Endothelial cell of umbilical vein (primary cell): ENCODE results near the gene ATP13A2. TPM values are rescaled to one million over a fixed set of nuclear protein-coding genes. Genes with fewer than 3 reads are reported as not detected.

Experiments
- BruUV-seq: library from RNA; stranded (reverse); fragments of 400-500 nt; replicated peaks from 2 replicates; lab custom pipeline; 2021; lab: Mats Ljungman, UMichigan
- CTCF ChIA-PET: fragments of 300-600, 350-600 bp; sonication (Branson Sonifier 250); formaldehyde crosslinking; loops from one replicate; lab custom pipeline; 2021; ENCODE audit warnings: antibody characterized with exemption, inconsistent platforms; lab: Charles Lee
- POLR2A ChIA-PET: fragments of 300-600, 350-600 bp; sonication (Branson Sonifier 250); formaldehyde crosslinking; loops from one replicate; lab custom pipeline; 2021; ENCODE audit warnings: antibody characterized with exemption, inconsistent platforms; lab: Charles Lee
- DNase-seq: peaks from one replicate; pipeline ENCODE4 v3.0.0-alpha.2; 2011; ENCODE audit warnings: low read depth, low spot score
- FAIRE-seq: peaks from 2 replicates; lab custom pipeline; 2011; peaks lifted over from hg19 to GRCh38; lab: Jason Lieb, UNC
- H2AFZ ChIP-seq: 2 replicates; pipeline ENCODE4 v1.6.0; 2012; ENCODE audit warnings: low read depth, low read length, control low read depth, inconsistent platforms
- H3K27ac ChIP-seq: 2 replicates; pipeline ENCODE4 v1.5.1; 2011; ENCODE audit warnings: low read depth, mild to moderate bottlenecking, control low read depth, low read length, moderate library complexity; ENCODE audit not compliant: insufficient read depth
- H3K27me3 ChIP-seq, 2 experiments: 2 replicates each; pipeline versions ENCODE4 v1.6.0 to v1.6.1; 2011; ENCODE audit warnings: low read length in 2 of 2, mixed read lengths in 1 of 2; ENCODE audit not compliant: control insufficient read depth in 2 of 2, insufficient read depth in 2 of 2
- H3K36me3 ChIP-seq, 2 experiments: 2 replicates in 1 of 2; 3 replicates in 1 of 2; pipeline ENCODE4 v1.5.1; 2011; ENCODE audit warnings: low read length in 2 of 2, mild to moderate bottlenecking in 1 of 2, moderate library complexity in 1 of 2; ENCODE audit not compliant: control insufficient read depth in 2 of 2, insufficient read depth in 2 of 2; ENCODE audit errors: extremely low read depth in 1 of 2
- H3K4me1 ChIP-seq: 3 replicates; pipeline ENCODE4 v1.5.1; 2011; ENCODE audit warnings: mild to moderate bottlenecking, low read length; ENCODE audit not compliant: control insufficient read depth, insufficient read depth; ENCODE audit errors: extremely low read depth
- H3K4me2 ChIP-seq: 2 replicates; pipeline ENCODE4 v1.6.1; 2011; ENCODE audit warnings: low read length, control low read depth, mixed read lengths; ENCODE audit not compliant: insufficient read depth
- H3K4me3 ChIP-seq, 3 experiments: fragments of 200-600 bp in 1 of 3; sonication (generic), shearing (Covaris generic) in 1 of 3; replicated peaks in 1 of 3; 2 replicates each; pipeline ENCODE4 v1.5.1; 2011 to 2016; ENCODE audit warnings: control low read depth in 3 of 3, low read length in 3 of 3, mild to moderate bottlenecking in 2 of 3, inconsistent platforms in 1 of 3, low read depth in 1 of 3, moderate library complexity in 1 of 3; ENCODE audit not compliant: insufficient read depth in 1 of 3
- H3K79me2 ChIP-seq: 2 replicates; pipeline ENCODE4 v1.6.0; 2012; ENCODE audit warnings: low read length, inconsistent platforms; ENCODE audit not compliant: control insufficient read depth, insufficient read depth
- H3K9ac ChIP-seq: replicated peaks from 2 replicates; pipeline ENCODE3; 2011; ENCODE audit warnings: low read length, control low read depth; ENCODE audit not compliant: insufficient read depth; ENCODE audit errors: extremely low read depth
- H3K9me1 ChIP-seq: replicated peaks from 3 replicates; pipeline ENCODE4 v1.6.0; 2011; ENCODE audit warnings: mild to moderate bottlenecking, low read length; ENCODE audit not compliant: control insufficient read depth, insufficient read depth; ENCODE audit errors: extremely low read depth
- H3K9me3 ChIP-seq: replicated peaks from 2 replicates; pipeline ENCODE4 v1.5.1; 2012; ENCODE audit warnings: low read length, inconsistent platforms; ENCODE audit not compliant: control insufficient read depth, insufficient read depth
- H4K20me1 ChIP-seq: replicated peaks from 2 replicates; pipeline ENCODE3; 2011; ENCODE audit warnings: mild to moderate bottlenecking, low read length; ENCODE audit not compliant: control insufficient read depth, insufficient read depth; ENCODE audit errors: extremely low read depth
- CTCF ChIP-seq, 2 donors: IDR thresholded peaks; 1 replicate in 1 of 2; 2 replicates in 1 of 2; pipeline ENCODE4 v1.5.1; 2011; ENCODE audit warnings: low read length in 2 of 2, mild to moderate bottlenecking in 2 of 2, moderate library complexity in 2 of 2, control low read depth in 1 of 2, inconsistent platforms in 1 of 2, low read depth in 1 of 2; ENCODE audit not compliant: insufficient read depth in 1 of 2; ENCODE audit errors: extremely low read depth in 1 of 2
- EZH2 ChIP-seq: IDR thresholded peaks from 2 replicates; pipeline ENCODE4 v1.6.1; 2012; ENCODE audit warnings: borderline replicate concordance, low read depth, mild to moderate bottlenecking, moderate library complexity, low read length, inconsistent platforms; ENCODE audit not compliant: severe bottlenecking
- FOS ChIP-seq: IDR thresholded peaks from 2 replicates; pipeline ENCODE4 v1.6.1; 2011; ENCODE audit warnings: mild to moderate bottlenecking, low read length, moderate library complexity, borderline replicate concordance; ENCODE audit not compliant: insufficient read depth
- GATA2 ChIP-seq: IDR thresholded peaks from 2 replicates; pipeline ENCODE4 v1.7.0; 2011; ENCODE audit warnings: low read depth, mild to moderate bottlenecking, moderate library complexity, mixed read lengths, low read length; ENCODE audit not compliant: insufficient read length, insufficient read depth
- JUN ChIP-seq: IDR thresholded peaks from 2 replicates; pipeline ENCODE4 v1.6.1; 2011; ENCODE audit warnings: borderline replicate concordance, low read depth; ENCODE audit not compliant: insufficient read length, insufficient read depth
- MAX ChIP-seq: IDR thresholded peaks from 2 replicates; pipeline ENCODE4 v1.6.1; 2011; ENCODE audit not compliant: insufficient read depth, insufficient read length
- MYC ChIP-seq: IDR thresholded peaks from one replicate; pipeline ENCODE4 v1.6.1; 2011; ENCODE audit warnings: mild to moderate bottlenecking, low read depth, low read length
- POLR2A ChIP-seq: IDR thresholded peaks from 2 replicates; pipeline ENCODE4 v1.6.1; 2012; ENCODE audit warnings: low read depth, mild to moderate bottlenecking, control low read depth, low read length
- POLR2AphosphoS5 ChIP-seq: IDR thresholded peaks from 2 replicates; pipeline ENCODE4 v1.6.1; 2012; ENCODE audit warnings: low read depth, mild to moderate bottlenecking, control low read depth, low read length, moderate library complexity; ENCODE audit not compliant: insufficient read depth
- dilution Hi-C: fragments of 300-500 bp; cut with MboI; formaldehyde crosslinking; loops from one replicate; pipeline ENCODE4 v1.15.0; 2019; ENCODE audit warnings: low sequenced_read_pairs; ENCODE audit not compliant: extremely low pct_ligation_motif_present
- intact Hi-C: fragments of 100-400 bp; cut with micrococcal nuclease; formaldehyde crosslinking; loops from one replicate; pipeline ENCODE4 v1.10.0; 2022
- polyA plus RNA-seq, 4 experiments: library from polyadenylated mRNA; depleted of rRNA in 3 of 4; stranded (reverse) in 3 of 4; unstranded in 1 of 4; fragments of >200 nt; gene quantifications; 2 replicates each; pipeline versions ENCODE4 v1.2.1 to v1.2.3, GENCODE V29; 2011 to 2012; ENCODE audit warnings: missing spikeins in 1 of 4
- total RNA-seq: library from RNA; stranded (reverse); gene quantifications from 2 replicates; pipeline ENCODE4 v1.2.3, GENCODE V29; 2021

Gene ATP13A2
- total and polyA plus RNA-seq, 2 donors (not counting 3 experiments of a cell fraction or from before 2014, with no cell fraction given) = 44.9 to 60.6 TPM

GRCh38 chr1:17027403-17027802 is 15.7 kb upstream of the ATP13A2 start:
- dilution Hi-C loops (no loop called here), intact Hi-C loops (no loop called here)
- Histone ChIP-seq H3K9me3 (no peaks in the 10 kb centered on the region), H3K4me1 (no peaks in the 10 kb centered on the region), H3K4me2 (no peak overlapping the region), H4K20me1 (no peaks in the 10 kb centered on the region), H3K4me3 (no peak overlapping the region), H3K36me3 (peaks cover 18 to 26% of the 10 kb centered on the region in 2 experiments), H3K27ac (no peak overlapping the region), H3K27me3 (no peaks in the 10 kb centered on the region), H3K9ac (no peak overlapping the region), H3K79me2 (no peaks in the 10 kb centered on the region), H3K9me1 (no peaks in the 10 kb centered on the region), H2AFZ (no peak overlapping the region)
- no TSS peak for BruUV-seq
- POLR2A ChIA-PET = no interaction called here
- no peak for DNase-seq
- no peak for TF ChIP-seq FOS
- TF ChIP-seq POLR2A = no peak
- no peak for TF ChIP-seq GATA2
- TF ChIP-seq POLR2AphosphoS5 = no peak
- TF ChIP-seq EZH2 = no peak
- no peak for TF ChIP-seq MYC
- TF ChIP-seq CTCF (IDR thresholded peaks at IDR 0.05; ENCODE audit: extremely low read depth in 1 of 2, insufficient read depth in 1 of 2, low read depth in 1 of 2, low read length in 2 of 2) = no peak
- no peak for TF ChIP-seq MAX
- no peak for TF ChIP-seq JUN
- no peak for FAIRE-seq
- CTCF ChIA-PET = interaction anchor here (1.0 kb wide), 1 partner anchor 67 kb away, joined by 4 read pairs; no protein-coding TSS in a partner anchor
